ENCODE measurements around the gene POLR1A.

Gene POLR1A

DNA sequence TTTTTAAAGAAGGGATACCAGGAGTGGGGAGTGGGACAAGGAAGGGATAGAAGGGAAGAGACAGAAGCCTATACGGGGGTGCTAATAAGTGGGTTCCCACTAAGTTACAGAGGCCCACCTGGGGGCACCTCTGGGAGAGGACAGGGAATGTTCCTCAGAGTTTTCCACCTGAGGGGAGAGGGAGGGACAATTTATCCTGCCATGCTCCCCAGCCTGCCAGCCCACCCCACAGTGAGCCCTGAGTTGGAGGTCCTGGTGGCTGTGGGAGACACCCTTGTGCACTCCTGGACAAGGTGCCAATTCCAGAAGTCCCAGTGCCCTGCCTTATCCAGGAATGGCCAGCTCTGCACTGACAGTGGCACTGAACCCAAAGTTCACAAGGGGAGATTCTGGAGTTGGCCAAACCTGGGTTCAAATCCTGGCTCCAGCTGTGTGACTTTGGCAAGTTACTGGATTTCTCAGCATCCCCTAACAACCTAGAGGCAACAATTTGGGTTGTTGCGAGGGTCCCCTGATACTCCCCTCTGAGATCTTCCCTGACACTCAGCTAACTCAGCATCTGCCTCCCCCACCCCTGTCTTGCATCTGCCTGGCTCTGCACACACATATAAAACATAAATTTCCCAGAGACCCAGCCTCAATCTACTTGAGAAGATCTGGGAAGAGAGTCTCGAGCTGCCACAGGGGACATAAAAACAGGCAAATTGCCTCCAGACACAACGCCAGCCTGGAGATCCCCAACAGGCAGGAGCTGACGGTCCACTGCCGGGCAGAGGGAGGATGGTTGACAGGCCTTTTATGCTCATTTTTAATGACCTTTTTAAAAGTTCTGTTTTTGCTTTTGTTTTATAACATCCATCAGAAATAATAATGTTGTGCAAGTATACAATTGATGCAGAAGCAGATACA lies 118.2 kb downstream of the POLR1A start:
- DNase-seq (ENCODE audit: low read depth, low spot score), result no peak
- H3K27ac ChIP-seq, result no peak overlapping the region

- H3K27ac ChIP-seq, result no peak overlapping the region
Measured at GRCh38 chr2:85986121-85986520, 119.6 kb downstream of the POLR1A start.

GRCh38 chr2:85984788-85985187 lies 120.9 kb downstream of the POLR1A start:
- DNase-seq (ENCODE audit: low read depth, low spot score), result no peak
- no peak overlapping the region for H3K27ac ChIP-seq

More at GRCh38 chr2:85986121-85986520, 119.6 kb downstream of the POLR1A start:
- no peak for DNase-seq (ENCODE audit: low read depth, low spot score)

- H3K27ac ChIP-seq, result no peak overlapping the region
- no peak for DNase-seq (ENCODE audit: low read depth, low spot score)
Measured at GRCh38 chr2:85983766-85984165, 121.9 kb downstream of the POLR1A start.

- DNase-seq (ENCODE audit: low read depth, low spot score), result no peak
- H3K27ac ChIP-seq, result no peak overlapping the region
Measured at GRCh38 chr2:85981579-85982247, 124.0 kb downstream of the POLR1A start.

DNA sequence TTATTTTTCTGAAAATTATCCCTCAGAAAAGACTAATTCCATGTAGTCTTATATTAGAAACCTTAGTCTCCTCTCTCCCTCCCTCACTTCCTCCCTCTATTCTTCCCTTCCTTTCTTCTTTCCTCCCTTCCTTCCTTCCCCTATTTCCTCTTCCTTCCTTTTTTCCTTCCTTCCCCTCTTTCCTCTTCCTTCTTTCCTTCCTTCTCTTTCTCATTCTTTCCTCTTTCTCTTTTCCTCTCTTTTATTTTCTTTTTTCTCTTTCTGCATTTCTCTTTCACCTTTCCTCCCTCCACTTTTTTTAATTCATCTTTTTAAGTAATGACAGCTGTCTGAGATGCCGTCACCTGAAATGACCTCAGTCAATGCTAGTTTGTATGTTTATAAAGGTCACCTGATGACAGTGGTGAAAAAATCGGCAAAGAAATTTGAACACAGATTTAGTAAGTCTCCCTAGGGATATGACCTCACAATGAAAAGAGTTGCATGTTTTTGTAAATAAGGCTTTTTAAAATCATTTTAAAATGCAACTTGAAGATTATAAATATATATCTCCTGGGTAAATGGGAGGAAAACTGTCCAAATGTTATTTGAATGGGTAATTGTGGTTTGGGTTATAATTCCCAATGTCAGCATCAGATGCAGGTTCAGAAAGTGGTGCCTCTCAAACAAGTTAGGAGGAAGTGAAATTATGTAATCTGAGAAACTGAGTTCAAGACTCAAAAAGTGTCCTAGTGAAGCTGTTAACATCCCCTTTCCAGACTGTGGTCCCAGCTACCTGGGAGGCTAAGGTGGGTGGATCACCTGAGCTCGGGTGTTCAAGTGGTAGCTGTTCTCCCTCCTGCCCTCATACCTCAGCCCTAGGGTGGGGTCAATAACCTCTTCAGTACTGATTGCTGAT lies 126.6 kb downstream of the POLR1A start:
- H3K27ac ChIP-seq, result no peak overlapping the region
- DNase-seq (ENCODE audit: low read depth, low spot score), result no peak

- DNase-seq (ENCODE audit: low read depth, low spot score), result no peak
- no peak overlapping the region for H3K27ac ChIP-seq
Measured at GRCh38 chr2:85976106-85976920, 129.4 kb downstream of the POLR1A start.

DNA sequence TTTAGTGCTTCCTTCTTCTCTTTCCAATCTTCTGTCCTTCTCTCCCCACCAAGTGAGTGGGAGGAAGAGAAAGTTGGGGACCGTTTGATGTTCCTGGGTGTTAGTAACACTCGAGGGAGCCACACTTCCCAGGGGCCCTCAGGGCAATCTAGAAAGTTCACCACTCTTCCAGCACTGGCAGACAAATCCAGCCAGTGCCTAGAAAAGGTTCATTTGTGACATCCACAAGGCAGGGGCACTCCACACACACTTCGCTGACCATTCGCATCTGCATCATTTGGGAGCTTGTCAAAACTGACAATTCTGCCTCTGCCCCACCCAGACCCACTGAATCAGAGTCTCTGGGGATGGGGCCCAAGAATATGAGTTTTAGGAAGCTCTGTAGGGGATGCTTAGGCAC lies 130.1 kb downstream of the POLR1A start:
- no peak overlapping the region for H3K27ac ChIP-seq
- no peak for DNase-seq (ENCODE audit: low read depth, low spot score)

DNA sequence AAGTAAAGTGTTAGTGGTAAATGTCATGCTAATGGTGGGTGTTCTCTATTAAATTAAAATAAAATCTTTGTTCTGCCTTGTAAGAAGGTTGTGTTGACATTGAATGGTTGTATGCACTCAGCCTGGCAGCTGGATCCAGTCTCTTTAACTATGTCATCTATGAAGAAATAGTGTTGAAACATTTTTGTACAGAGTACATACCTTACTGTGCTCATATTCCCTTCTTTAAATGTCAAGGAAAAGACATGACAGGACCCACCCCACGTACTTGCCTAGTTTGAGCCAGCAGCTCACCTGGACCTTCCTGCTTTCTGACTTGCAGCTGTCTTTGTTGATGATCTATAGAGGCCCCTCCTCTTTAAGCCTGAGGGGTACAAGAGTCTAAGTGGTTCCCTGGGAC lies 131.3 kb downstream of the POLR1A start:
- no peak overlapping the region for H3K27ac ChIP-seq
- no peak for DNase-seq (ENCODE audit: low read depth, low spot score)

DNA sequence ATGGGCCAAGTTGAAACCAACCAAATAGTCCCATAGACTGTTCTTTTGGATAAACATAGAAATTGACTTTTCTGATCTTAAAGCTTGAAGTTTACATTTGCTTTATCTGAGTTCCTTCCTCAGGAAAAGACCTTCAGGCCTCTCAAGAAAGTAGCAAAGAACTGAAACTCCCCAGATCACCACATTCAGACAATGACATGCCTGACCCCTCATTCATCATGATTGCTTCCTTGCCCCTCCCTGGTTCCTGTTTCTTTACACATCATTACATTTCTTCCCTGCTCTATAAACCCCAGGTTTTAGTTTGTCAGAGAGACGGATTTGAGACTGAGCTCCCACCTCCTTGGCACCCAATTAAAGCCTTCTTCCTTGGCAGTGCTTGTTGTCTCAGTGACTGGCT lies 133.3 kb downstream of the POLR1A start:
- no peak for DNase-seq (ENCODE audit: low read depth, low spot score)
- no peak overlapping the region for H3K27ac ChIP-seq

- no peak for DNase-seq (ENCODE audit: low read depth, low spot score)
- no peak overlapping the region for H3K27ac ChIP-seq
Measured at GRCh38 chr2:85971366-85971765, 134.3 kb downstream of the POLR1A start.

Data from epithelial cell of prostate (primary cell).